Thyroid gland (tissue), 4 donors: Measurements from ENCODE around the gene CACNA1G. TPM values are rescaled to one million over a fixed set of nuclear protein-coding genes. Genes with fewer than 3 reads are reported as not detected.

Experiments used
- DNase-seq, 2 donors: peaks; one replicate each; pipeline ENCODE4 v3.0.0-alpha.2; 2019
- H3K27ac ChIP-seq, 3 donors: fragments of 200-600 bp; sonication (generic); 1 replicate in 2 of 3; 2 replicates in 1 of 3; pipeline ENCODE4 v1.5.1; 2016 to 2019; ENCODE audit warnings: mild to moderate bottlenecking in 1 of 3, moderate library complexity in 1 of 3
- H3K27me3 ChIP-seq: fragments of 200-600 bp; sonication (generic); one replicate; pipeline ENCODE4 v1.5.1; 2019
- H3K36me3 ChIP-seq, 2 donors: fragments of 200-600 bp; sonication (generic); one replicate each; pipeline ENCODE4 v1.5.1; 2016 to 2019
- H3K4me1 ChIP-seq, 2 donors: fragments of 200-600 bp; sonication (generic); one replicate each; pipeline ENCODE4 v1.5.1; 2017 to 2019
- H3K4me3 ChIP-seq, 3 donors: fragments of 200-600 bp; sonication (generic); replicated peaks in 1 of 3; 1 replicate in 2 of 3; 2 replicates in 1 of 3; pipeline ENCODE4 v1.5.1; 2016; ENCODE audit warnings: mild to moderate bottlenecking in 1 of 3
- H3K9me3 ChIP-seq: fragments of 200-600 bp; sonication (generic); one replicate; pipeline ENCODE4 v1.5.1; 2017
- POLR2A ChIP-seq, 2 donors: fragments of 450-650 bp; IDR thresholded peaks; one replicate each; pipeline ENCODE4 v1.6.1; 2017; ENCODE audit warnings: antibody characterized with exemption in 2 of 2, mild to moderate bottlenecking in 2 of 2, moderate library complexity in 1 of 2
- WGBS, 2 donors: methylation state at CpG; one replicate each; pipeline ENCODE4 v1.1.5; 2017; 5-methylcytosine and 5-hydroxymethylcytosine counted together
- intact Hi-C: fragments of 100-400 bp; cut with DNase I; formaldehyde crosslinking; loops from one replicate; pipeline ENCODE4 v1.15.1; 2023
- total RNA-seq, 4 donors: library from RNA; depleted of rRNA; stranded (reverse); fragments of >200 nt; gene quantifications; one replicate each; pipeline ENCODE4 v1.2.3, GENCODE V29; 2016
- TF ChIP-seq, protein P1 (sequence below), 6 experiments: fragments of 200-600 bp in 3 of 6; fragments of 450-650 bp in 3 of 6; sonication (generic) in 3 of 6; IDR thresholded peaks; one replicate each; pipeline ENCODE4 v1.5.1; 2016 to 2019; ENCODE audit warnings: antibody characterized with exemption in 6 of 6, mild to moderate bottlenecking in 2 of 6, inconsistent platforms in 1 of 6, moderate library complexity in 1 of 6

CACNA1G gene
- 1 to 10 TPM in 1 of 4 donors, under 1 TPM in 3; 0.13 to 3.3 (median 0.52) TPM for total RNA-seq

- intact Hi-C loops: no loop called here
- Histone ChIP-seq H3K36me3 (peaks cover 0 to 4% of the 10 kb centered on the region in 2 donors), H3K4me1 (peaks cover 59 to 71% of the 10 kb centered on the region in 2 donors), H3K27ac (no peak within 1 kb of the TSS), H3K9me3 (no peaks in the 10 kb centered on the region), H3K4me3 (peak within 1 kb of the TSS in 2 of 3 donors; percentile 26 to 29), H3K27me3 (peaks cover 10% of the 10 kb centered on the region)
- WGBS, 2 donors: 4 to 7% methylated on average over 10 to 16 of the region's 56 CpGs
- TF ChIP-seq POLR2A (IDR thresholded peaks at IDR 0.05): peak in 1 of 2 donors; percentile 46
- TF ChIP-seq, protein P1, sequence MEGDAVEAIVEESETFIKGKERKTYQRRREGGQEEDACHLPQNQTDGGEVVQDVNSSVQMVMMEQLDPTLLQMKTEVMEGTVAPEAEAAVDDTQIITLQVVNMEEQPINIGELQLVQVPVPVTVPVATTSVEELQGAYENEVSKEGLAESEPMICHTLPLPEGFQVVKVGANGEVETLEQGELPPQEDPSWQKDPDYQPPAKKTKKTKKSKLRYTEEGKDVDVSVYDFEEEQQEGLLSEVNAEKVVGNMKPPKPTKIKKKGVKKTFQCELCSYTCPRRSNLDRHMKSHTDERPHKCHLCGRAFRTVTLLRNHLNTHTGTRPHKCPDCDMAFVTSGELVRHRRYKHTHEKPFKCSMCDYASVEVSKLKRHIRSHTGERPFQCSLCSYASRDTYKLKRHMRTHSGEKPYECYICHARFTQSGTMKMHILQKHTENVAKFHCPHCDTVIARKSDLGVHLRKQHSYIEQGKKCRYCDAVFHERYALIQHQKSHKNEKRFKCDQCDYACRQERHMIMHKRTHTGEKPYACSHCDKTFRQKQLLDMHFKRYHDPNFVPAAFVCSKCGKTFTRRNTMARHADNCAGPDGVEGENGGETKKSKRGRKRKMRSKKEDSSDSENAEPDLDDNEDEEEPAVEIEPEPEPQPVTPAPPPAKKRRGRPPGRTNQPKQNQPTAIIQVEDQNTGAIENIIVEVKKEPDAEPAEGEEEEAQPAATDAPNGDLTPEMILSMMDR (IDR thresholded peaks at IDR 0.05): no peak
- DNase-seq: peak; percentile 84 to 86
Observed at GRCh38 chr17:50560185-50560824, at the start of gene CACNA1G. Gene CACNA1G (plus strand): TSS chr17:50560715. CDS start chr17:50561460, 745 bp downstream.

GRCh38 chr17:50511058-50511457 is 49.5 kb upstream of the CACNA1G start:
- H3K4me3 ChIP-seq: no peak overlapping the region
- no peaks in the 10 kb centered on the region for H3K9me3 ChIP-seq
- H3K4me1 ChIP-seq: peaks cover 32 to 42% of the 10 kb centered on the region in 2 donors
- peak overlapping the region; percentile 42 to 67 (median 48) for H3K27ac ChIP-seq
- intact Hi-C loops: no loop called here
- no peaks in the 10 kb centered on the region for H3K27me3 ChIP-seq
- no peaks in the 10 kb centered on the region for H3K36me3 ChIP-seq
- TF ChIP-seq, protein P1 (IDR thresholded peaks at IDR 0.05): no peak
- no peak for TF ChIP-seq POLR2A (IDR thresholded peaks at IDR 0.05)
- peak; percentile 44 to 45 for DNase-seq
- WGBS, 2 donors: 13 to 20% methylated on average over 3 of the region's 3 CpGs

GRCh38 chr17:50513495-50513894 is 47.0 kb upstream of the CACNA1G start:
- no peak overlapping the region for H3K4me3 ChIP-seq
- no peak for DNase-seq
- H3K36me3 ChIP-seq: no peaks in the 10 kb centered on the region
- no peaks in the 10 kb centered on the region for H3K9me3 ChIP-seq
- H3K27me3 ChIP-seq: no peaks in the 10 kb centered on the region
- intact Hi-C loops: no loop called here
- H3K27ac ChIP-seq: no peak overlapping the region
- WGBS, 2 donors: 78 to 85% methylated on average over 4 of the region's 4 CpGs
- TF ChIP-seq POLR2A (IDR thresholded peaks at IDR 0.05): no peak
- TF ChIP-seq, protein P1 (IDR thresholded peaks at IDR 0.05): no peak
- H3K4me1 ChIP-seq: peaks cover 27 to 39% of the 10 kb centered on the region in 2 donors

GRCh38 chr17:50514388-50514787 is 46.1 kb upstream of the CACNA1G start:
- Histone ChIP-seq H3K27me3 (no peaks in the 10 kb centered on the region), H3K27ac (peak overlapping the region in 2 of 3 donors; percentile 51 to 59), H3K9me3 (no peaks in the 10 kb centered on the region), H3K4me3 (no peak overlapping the region), H3K4me1 (peaks cover 26 to 38% of the 10 kb centered on the region in 2 donors), H3K36me3 (no peaks in the 10 kb centered on the region)
- 57 to 58% methylated on average over 3 of the region's 3 CpGs for WGBS, 2 donors
- intact Hi-C loops: no loop called here
- no peak for DNase-seq
- TF ChIP-seq, protein P1 (IDR thresholded peaks at IDR 0.05): no peak
- TF ChIP-seq POLR2A (IDR thresholded peaks at IDR 0.05): no peak

DNA sequence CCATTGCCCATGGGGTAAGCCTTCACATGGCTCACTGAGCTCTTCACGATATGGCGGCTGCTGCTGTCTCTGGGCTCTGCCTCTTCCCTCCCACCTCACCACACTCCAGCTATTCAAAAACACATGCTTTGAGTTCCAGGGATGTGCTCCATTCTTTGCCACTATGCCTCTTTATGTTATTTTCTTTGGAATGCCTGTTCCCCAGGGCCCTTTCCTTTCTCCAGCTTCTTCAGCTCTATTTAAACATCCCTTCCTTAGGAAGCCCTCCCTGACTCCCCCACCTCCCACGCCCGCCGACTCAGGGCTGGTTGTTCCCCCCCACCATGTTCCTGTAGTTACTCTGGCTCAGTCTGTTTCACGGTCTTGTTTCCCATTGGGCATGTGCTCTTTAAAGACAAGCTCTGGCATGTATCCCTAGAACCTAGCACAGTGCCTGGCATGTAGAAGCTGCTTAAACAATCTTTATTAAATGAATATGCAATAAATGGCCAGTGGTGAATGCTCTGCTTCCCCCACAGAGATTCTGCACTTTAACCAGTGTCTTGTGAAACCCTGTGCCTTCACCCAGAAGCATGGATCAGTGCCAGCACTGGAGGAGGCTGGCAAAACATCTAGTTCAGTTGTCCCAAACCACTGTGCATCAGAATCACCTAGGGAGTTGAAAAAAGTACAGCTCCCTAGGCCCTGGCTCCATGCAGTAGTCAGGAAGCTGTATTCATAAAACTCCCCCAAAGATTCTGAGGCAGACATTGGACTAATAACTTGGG is 45.4 kb upstream of the CACNA1G start:
- intact Hi-C loops: no loop called here
- TF ChIP-seq POLR2A (IDR thresholded peaks at IDR 0.05): no peak
- TF ChIP-seq, protein P1 (IDR thresholded peaks at IDR 0.05): no peak
- Histone ChIP-seq H3K4me3 (no peak overlapping the region), H3K4me1 (peaks cover 25 to 35% of the 10 kb centered on the region in 2 donors), H3K27me3 (no peaks in the 10 kb centered on the region), H3K9me3 (no peaks in the 10 kb centered on the region), H3K36me3 (no peaks in the 10 kb centered on the region), H3K27ac (peak overlapping the region; percentile 16 to 59 (median 51))
- WGBS, 2 donors: 47 to 54% methylated on average over 6 of the region's 6 CpGs
- DNase-seq: peak; percentile 92 to 93
